Measurements from ENCODE around the gene CCDC50.

CCDC50 gene

DNA sequence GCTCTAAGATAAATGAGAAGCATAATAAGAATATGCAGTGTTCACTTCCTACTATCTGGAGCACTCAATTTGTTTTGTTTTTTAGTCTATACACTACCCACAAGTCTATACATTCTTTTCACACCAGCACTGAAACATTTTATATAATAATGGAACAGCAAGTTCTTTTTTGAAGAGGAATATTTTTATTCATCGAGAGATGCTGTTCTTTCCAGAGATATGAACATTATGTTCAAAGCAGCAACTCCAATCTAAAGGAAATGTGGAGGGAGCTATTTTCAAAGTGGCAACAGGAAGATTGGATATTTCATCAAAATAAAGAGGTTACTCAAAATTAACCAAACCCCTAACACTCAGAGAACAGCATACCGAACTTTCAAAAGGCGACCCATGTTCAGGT is 115.4 kb downstream of the CCDC50 start:
- Mint-ChIP-seq H3K36me3 (ENCODE audit: low read depth) (no peaks in the 10 kb centered on the region), H3K4me3 (no peak overlapping the region), H3K27ac (no peak overlapping the region), H3K4me1 (no peaks in the 10 kb centered on the region), H3K9me3 (peaks cover 3% of the 10 kb centered on the region), H3K27me3 (ENCODE audit: low read depth, poor library complexity) (no peaks in the 10 kb centered on the region)
- TF ChIP-seq, protein P1, sequence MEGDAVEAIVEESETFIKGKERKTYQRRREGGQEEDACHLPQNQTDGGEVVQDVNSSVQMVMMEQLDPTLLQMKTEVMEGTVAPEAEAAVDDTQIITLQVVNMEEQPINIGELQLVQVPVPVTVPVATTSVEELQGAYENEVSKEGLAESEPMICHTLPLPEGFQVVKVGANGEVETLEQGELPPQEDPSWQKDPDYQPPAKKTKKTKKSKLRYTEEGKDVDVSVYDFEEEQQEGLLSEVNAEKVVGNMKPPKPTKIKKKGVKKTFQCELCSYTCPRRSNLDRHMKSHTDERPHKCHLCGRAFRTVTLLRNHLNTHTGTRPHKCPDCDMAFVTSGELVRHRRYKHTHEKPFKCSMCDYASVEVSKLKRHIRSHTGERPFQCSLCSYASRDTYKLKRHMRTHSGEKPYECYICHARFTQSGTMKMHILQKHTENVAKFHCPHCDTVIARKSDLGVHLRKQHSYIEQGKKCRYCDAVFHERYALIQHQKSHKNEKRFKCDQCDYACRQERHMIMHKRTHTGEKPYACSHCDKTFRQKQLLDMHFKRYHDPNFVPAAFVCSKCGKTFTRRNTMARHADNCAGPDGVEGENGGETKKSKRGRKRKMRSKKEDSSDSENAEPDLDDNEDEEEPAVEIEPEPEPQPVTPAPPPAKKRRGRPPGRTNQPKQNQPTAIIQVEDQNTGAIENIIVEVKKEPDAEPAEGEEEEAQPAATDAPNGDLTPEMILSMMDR (IDR thresholded peaks at IDR 0.05), result no peak
- DNase-seq, result no peak
